CD4-positive, alpha-beta T cell treated with Interleukin-1 beta for 1 hour (primary cell): Measurements from ENCODE around the gene CYGB.
"Not testable (repeated sequence)": the region's sequence is repeated elsewhere in the genome, so short reads cannot be mapped to it uniquely, and the experiment has no call there.

Source experiments
- DNase-seq, 2 donors: peaks; one replicate each; pipeline ENCODE4 v3.0.0-alpha.2; 2020 to 2022

CYGB gene

GRCh38 chr17:76535788-76536510 lies 1.6 kb downstream of the CYGB start:
- DNase-seq: no peak

GRCh38 chr17:76534831-76535732 lies 2.4 kb downstream of the CYGB start:
- no peak for DNase-seq

GRCh38 chr17:76533640-76534359 lies 3.7 kb downstream of the CYGB start:
- not testable (repeated sequence) for DNase-seq

- no peak for DNase-seq
Observed at GRCh38 chr17:76532072-76532651, 5.3 kb downstream of the CYGB start.

- no peak for DNase-seq
Observed at GRCh38 chr17:76531486-76532038, 5.9 kb downstream of the CYGB start.

GRCh38 chr17:76530811-76531485 lies 6.6 kb downstream of the CYGB start:
- DNase-seq: no peak

GRCh38 chr17:76530095-76530723 lies 7.3 kb downstream of the CYGB start:
- no peak for DNase-seq

GRCh38 chr17:76529224-76530094 lies 8.1 kb downstream of the CYGB start:
- no peak for DNase-seq

GRCh38 chr17:76528528-76529223 lies 8.8 kb downstream of the CYGB start:
- no peak for DNase-seq

GRCh38 chr17:76528156-76528527 lies 9.4 kb downstream of the CYGB start:
- DNase-seq: no peak

GRCh38 chr17:76527430-76528111 lies 9.9 kb downstream of the CYGB start:
- peak; percentile 56 to 66 for DNase-seq

GRCh38 chr17:76527016-76527415 lies 10.5 kb downstream of the CYGB start:
- not testable (repeated sequence) for DNase-seq

- not testable (repeated sequence) for DNase-seq
Observed at GRCh38 chr17:76525513-76525833, 12.0 kb downstream of the CYGB start.

GRCh38 chr17:76524598-76525512 lies 12.7 kb downstream of the CYGB start:
- DNase-seq: no peak

- DNase-seq: peak; percentile 80 to 82
Observed at GRCh38 chr17:76523084-76524037, 14.1 kb downstream of the CYGB start.

GRCh38 chr17:76521683-76522082 lies 15.8 kb downstream of the CYGB start:
- DNase-seq: not testable (repeated sequence)

GRCh38 chr17:76521262-76521661 lies 16.2 kb downstream of the CYGB start:
- no peak for DNase-seq
